Measurements from ENCODE around the gene CRYBA2. TPM values are rescaled to one million over a fixed set of nuclear protein-coding genes. Genes with fewer than 3 reads are reported as not detected.

Gene CRYBA2
- total RNA-seq, 1 donor = 1.3 TPM

DNA sequence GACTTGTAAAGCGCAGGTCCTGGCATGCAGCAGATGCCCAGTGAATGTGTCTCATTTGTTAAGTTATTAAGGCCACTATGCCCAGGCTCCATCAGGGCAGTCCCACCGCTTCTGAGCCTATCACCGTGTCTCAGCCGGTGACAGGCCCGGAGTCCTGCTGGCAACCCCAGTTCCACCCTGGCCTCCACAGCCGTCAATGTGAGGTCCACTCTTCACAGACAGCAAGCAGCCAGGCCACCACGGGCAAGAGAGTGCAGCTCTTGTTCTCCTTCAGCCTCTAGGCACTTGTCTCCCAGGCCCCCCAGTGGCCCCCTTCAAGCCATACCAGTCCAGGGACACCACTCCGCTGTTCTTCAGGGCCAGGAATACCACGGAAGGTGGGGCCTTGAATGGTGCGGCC, 25.5 kb upstream of the CRYBA2 start:
- TF ChIP-seq, protein P1, sequence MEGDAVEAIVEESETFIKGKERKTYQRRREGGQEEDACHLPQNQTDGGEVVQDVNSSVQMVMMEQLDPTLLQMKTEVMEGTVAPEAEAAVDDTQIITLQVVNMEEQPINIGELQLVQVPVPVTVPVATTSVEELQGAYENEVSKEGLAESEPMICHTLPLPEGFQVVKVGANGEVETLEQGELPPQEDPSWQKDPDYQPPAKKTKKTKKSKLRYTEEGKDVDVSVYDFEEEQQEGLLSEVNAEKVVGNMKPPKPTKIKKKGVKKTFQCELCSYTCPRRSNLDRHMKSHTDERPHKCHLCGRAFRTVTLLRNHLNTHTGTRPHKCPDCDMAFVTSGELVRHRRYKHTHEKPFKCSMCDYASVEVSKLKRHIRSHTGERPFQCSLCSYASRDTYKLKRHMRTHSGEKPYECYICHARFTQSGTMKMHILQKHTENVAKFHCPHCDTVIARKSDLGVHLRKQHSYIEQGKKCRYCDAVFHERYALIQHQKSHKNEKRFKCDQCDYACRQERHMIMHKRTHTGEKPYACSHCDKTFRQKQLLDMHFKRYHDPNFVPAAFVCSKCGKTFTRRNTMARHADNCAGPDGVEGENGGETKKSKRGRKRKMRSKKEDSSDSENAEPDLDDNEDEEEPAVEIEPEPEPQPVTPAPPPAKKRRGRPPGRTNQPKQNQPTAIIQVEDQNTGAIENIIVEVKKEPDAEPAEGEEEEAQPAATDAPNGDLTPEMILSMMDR (IDR thresholded peaks at IDR 0.05; ENCODE audit: insufficient read depth, low read depth, low read length) = no peak
- no peak for DNase-seq (ENCODE audit: low read depth)
- H3K4me3 ChIP-seq (ENCODE audit: low read depth, low read length) = no peak overlapping the region

DNA sequence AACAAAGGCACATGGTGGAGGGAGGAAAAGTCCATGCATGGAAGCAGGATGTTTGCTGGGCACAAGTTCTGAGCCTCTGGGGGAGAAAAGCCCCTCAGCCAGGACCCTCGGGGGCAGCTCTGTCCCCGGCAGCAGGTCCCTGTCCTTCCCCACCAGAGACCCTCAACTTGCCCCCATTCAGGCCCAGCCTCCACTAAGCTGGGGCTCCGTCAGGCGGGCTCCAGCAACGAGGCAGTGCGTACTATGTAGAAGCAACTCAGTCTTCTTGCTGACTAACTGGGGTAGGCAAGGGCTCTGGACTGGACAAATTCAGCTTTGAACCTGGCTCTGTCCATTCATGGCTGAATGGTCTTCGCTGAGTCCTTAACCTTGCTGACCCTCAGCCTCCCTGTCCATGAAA, 25.1 kb upstream of the CRYBA2 start:
- no peak for DNase-seq (ENCODE audit: low read depth)
- TF ChIP-seq, protein P1 (IDR thresholded peaks at IDR 0.05; ENCODE audit: insufficient read depth, low read depth, low read length) = no peak
- H3K4me3 ChIP-seq (ENCODE audit: low read depth, low read length) = no peak overlapping the region

DNA sequence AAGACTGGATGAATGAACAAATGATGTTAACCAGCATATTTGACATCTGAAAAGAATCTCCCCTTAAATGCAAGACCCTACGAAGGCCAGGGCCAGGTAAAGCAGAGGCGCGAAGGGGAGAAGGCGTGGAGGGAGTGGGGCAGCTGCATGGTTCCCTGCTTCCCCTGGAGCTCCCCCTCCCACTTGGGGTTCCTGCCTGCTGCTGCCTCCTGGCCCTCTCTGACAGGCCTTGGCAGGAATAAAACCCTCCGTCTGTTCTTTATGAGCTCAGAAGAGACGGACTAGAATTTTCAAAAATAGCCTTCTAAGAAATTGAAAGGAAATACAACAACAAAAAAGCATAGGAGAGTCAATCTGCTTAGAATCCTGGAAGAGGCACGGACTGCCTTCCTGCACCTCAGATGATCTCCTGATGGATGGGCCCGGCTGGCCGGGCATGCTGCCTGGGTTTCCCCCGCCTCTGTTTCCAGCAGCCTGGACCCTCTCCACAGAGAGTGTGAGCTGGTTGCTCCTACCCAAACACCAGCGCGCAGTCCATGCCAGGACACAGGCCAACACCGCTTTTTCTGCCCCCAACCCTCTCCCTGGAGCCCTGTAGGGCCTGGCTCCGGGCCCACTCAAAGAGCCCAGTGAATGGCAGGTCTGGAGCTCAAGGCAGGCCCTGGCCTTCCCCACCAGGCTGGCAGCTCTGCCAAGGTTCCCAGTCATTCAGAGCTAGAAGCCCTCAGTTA, 24.1 kb upstream of the CRYBA2 start:
- no peak for DNase-seq (ENCODE audit: low read depth)
- H3K4me3 ChIP-seq (ENCODE audit: low read depth, low read length) = no peak overlapping the region
- TF ChIP-seq, protein P1 (IDR thresholded peaks at IDR 0.05; ENCODE audit: insufficient read depth, low read depth, low read length) = no peak

DNA sequence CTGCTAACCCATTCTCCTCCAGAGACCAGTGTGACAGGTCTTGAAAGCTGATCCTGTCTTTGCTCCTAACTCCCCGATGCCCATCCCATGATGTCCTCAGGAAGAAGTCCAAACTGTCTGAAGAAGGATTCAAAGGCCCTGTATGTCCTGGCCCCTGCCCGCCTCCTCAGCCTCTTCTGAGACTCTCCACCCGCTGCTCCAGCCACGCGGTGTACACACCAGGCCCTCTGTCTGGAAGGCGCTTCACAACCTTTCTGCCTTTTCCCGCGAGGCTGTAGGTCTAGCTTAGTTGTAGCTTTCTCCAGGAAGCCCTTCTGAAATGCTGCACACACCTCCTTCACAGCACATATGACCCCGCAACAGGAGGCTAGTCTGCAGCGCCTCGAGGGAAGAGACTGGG, 23.5 kb upstream of the CRYBA2 start:
- TF ChIP-seq, protein P1 (IDR thresholded peaks at IDR 0.05; ENCODE audit: insufficient read depth, low read depth, low read length) = no peak
- H3K4me3 ChIP-seq (ENCODE audit: low read depth, low read length) = no peak overlapping the region
- DNase-seq (ENCODE audit: low read depth) = no peak

DNA sequence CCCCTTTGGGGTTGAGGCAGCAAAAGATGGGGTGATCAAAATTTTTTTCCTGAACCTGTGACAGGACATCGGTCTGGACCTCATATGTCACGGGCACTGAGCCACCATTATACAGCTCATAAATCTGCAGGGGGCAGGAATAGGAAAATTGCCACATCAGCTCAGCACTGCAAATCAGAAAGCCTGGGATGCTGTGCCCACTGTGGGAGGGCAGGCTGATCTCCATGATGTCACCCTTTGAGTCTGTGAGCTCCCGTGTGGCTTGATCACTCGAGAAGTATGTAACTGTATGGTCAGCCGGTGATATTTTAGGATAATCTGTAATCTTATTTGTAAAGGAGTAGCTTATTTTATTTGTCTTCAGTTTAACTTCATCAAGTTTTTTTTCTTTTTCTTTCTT, 17.7 kb upstream of the CRYBA2 start:
- no peak overlapping the region for H3K4me3 ChIP-seq (ENCODE audit: low read depth, low read length)
- TF ChIP-seq, protein P1 (IDR thresholded peaks at IDR 0.05; ENCODE audit: insufficient read depth, low read depth, low read length) = no peak
- no peak for DNase-seq (ENCODE audit: low read depth)

DNA sequence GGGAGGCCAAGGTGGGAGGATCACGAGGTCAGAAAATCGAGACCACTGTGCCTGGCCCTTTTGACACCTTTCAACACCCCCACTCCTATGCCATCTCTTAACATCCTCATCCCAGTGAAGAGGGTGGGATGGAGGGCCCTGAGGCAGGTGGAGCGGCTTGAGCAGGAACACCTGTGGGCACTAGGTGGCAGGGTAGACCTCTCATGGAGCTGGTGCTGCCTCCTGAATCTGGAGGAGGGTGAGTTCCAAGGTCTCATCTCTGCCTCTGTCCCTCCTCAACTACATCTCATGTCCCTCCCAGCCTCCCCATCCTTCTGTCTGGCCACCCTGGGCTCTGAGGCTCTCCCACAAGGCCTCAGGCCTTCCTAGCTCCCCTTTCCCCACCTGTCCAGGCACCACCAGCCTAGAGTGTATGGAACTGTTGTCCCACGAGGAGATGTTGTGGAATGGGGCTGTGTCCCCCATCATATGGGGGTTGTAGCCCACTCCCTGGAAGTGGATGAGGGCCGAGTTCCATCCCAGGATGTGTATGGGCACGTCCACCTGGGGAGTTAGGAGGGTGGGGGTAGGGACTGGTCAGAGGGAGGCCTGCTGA, 17.0 kb upstream of the CRYBA2 start:
- DNase-seq (ENCODE audit: low read depth) = no peak
- H3K4me3 ChIP-seq (ENCODE audit: low read depth, low read length) = no peak overlapping the region
- TF ChIP-seq, protein P1 (IDR thresholded peaks at IDR 0.05; ENCODE audit: insufficient read depth, low read depth, low read length) = peak; percentile 16
